D721Med (cell line): ENCODE results near the gene NDUFA7.

Experiments
- DNase-seq: peaks from one replicate; pipeline ENCODE4 v3.0.0; 2011; ENCODE audit warnings: low spot score; ENCODE audit not compliant: insufficient read length
- FAIRE-seq: peaks from 2 replicates; lab custom pipeline; 2011; peaks lifted over from hg19 to GRCh38; lab: Jason Lieb, UNC
- CTCF ChIP-seq: IDR thresholded peaks from 2 replicates; pipeline ENCODE4 v1.5.1; 2012; ENCODE audit warnings: mild to moderate bottlenecking, control low read depth; ENCODE audit not compliant: insufficient read depth; ENCODE audit errors: missing control alignments

NDUFA7 gene

GRCh38 chr19:8321067-8321985, at the start of gene NDUFA7, which contains the start of gene RPS28:
Gene NDUFA7 (minus strand): TSS chr19:8321375. CDS start chr19:8321358, 17 bp downstream.
Gene RPS28 (plus strand): TSS chr19:8321496. CDS start chr19:8321531, 35 bp downstream.
- peak; percentile 32 for TF ChIP-seq CTCF
- peak; percentile 90 for DNase-seq
- FAIRE-seq = no peak

- TF ChIP-seq CTCF = no peak
- DNase-seq = no peak
- no peak for FAIRE-seq
Observed at GRCh38 chr19:8370176-8371010, 49.2 kb upstream of the NDUFA7 start.

- no peak for TF ChIP-seq CTCF
- no peak for DNase-seq
- FAIRE-seq = no peak
Observed at GRCh38 chr19:8367327-8368001, 46.3 kb upstream of the NDUFA7 start.

GRCh38 chr19:8366961-8367326, 45.8 kb upstream of the NDUFA7 start:
- FAIRE-seq (no peak), DNase-seq (no peak)
- TF ChIP-seq CTCF = no peak

- no peak for TF ChIP-seq CTCF
- no peak for FAIRE-seq
- no peak for DNase-seq
Observed at GRCh38 chr19:8366121-8366581, 45.0 kb upstream of the NDUFA7 start.

GRCh38 chr19:8363803-8364771, 42.9 kb upstream of the NDUFA7 start, which contains the start of gene ANGPTL4:
Gene ANGPTL4 (plus strand): TSS chr19:8364155. CDS start chr19:8364322, 167 bp downstream.
- no peak for DNase-seq
- no peak for TF ChIP-seq CTCF
- no peak for FAIRE-seq
